HepG2 (cell line): Measurements from ENCODE around the gene BRPF1. TPM values are rescaled to one million over a fixed set of nuclear protein-coding genes. Genes with fewer than 3 reads are reported as not detected.

Experiments used
- ATAC-seq: fragments of 200-7000 bp; cut with Tn5 transposase; 3 replicates; pipeline ENCODE4 v1.9.1; 2020; ENCODE audit warnings: mild to moderate bottlenecking, moderate library complexity
- BruUV-seq: library from RNA; stranded (reverse); fragments of 400-500 nt; replicated peaks from 2 replicates; lab custom pipeline; 2021; lab: Mats Ljungman, UMichigan
- CTCF ChIA-PET: fragments of 300-600 bp; formaldehyde crosslinking; extraction: SDS; loops from one replicate; lab custom pipeline; 2021; ENCODE audit warnings: low total read pairs, inconsistent platforms, low intra/inter-chr PET ratio; lab: Yijun Ruan, JAX
- POLR2A ChIA-PET: fragments of 350-600 bp; sonication (Branson Sonifier 250); formaldehyde crosslinking; loops from one replicate; lab custom pipeline; 2020; ENCODE audit warnings: antibody characterized with exemption, inconsistent platforms; lab: Yijun Ruan, JAX
- DNase-seq: peaks from one replicate; pipeline ENCODE4 v3.0.0-alpha.2; 2015; ENCODE audit warnings: low spot score
- FAIRE-seq: peaks from 3 replicates; lab custom pipeline; 2011; peaks lifted over from hg19 to GRCh38; lab: Jason Lieb, UNC
- H2AFZ ChIP-seq: one replicate; pipeline ENCODE4 v1.6.1; 2011; ENCODE audit warnings: low read length, inconsistent platforms
- H3K27ac ChIP-seq: fragments of 300-600 bp; 3 replicates; pipeline ENCODE4 v1.8.0; 2011; ENCODE audit warnings: mixed run types, mild to moderate bottlenecking, mixed read lengths, low read length, inconsistent platforms; ENCODE audit not compliant: insufficient read depth; ENCODE audit errors: extremely low read length
- H3K27me3 ChIP-seq, 2 experiments: fragments of 200-600 bp in 1 of 2; 2 replicates in 1 of 2; 3 replicates in 1 of 2; pipeline versions ENCODE4 v1.6.0 to v1.8.0; 2011; ENCODE audit warnings: low read length in 2 of 2, mild to moderate bottlenecking in 2 of 2, moderate library complexity in 2 of 2, inconsistent platforms in 1 of 2; ENCODE audit not compliant: insufficient read depth in 2 of 2, control insufficient read depth in 1 of 2
- H3K36me3 ChIP-seq, 2 experiments: fragments of 200-600 bp in 1 of 2; replicated peaks in 1 of 2; 2 replicates in 1 of 2; 3 replicates in 1 of 2; pipeline versions ENCODE4 v1.5.1 to v1.8.0; 2011; ENCODE audit warnings: low read length in 2 of 2, inconsistent platforms in 1 of 2; ENCODE audit not compliant: insufficient read depth in 2 of 2, control insufficient read depth in 1 of 2
- H3K4me1 ChIP-seq: 2 replicates; pipeline ENCODE4 v1.5.1; 2012; ENCODE audit warnings: low read length, inconsistent platforms; ENCODE audit not compliant: insufficient read depth
- H3K4me2 ChIP-seq: 2 replicates; pipeline ENCODE4 v1.6.0; 2011; ENCODE audit warnings: low read depth, low read length, inconsistent platforms
- H3K4me3 ChIP-seq, 3 experiments: fragments of 200-600 bp in 1 of 3; sonication (generic), shearing (Covaris generic) in 1 of 3; replicated peaks in 1 of 3; 2 replicates each; pipeline ENCODE4 v1.5.1; 2011 to 2016; ENCODE audit warnings: low read length in 3 of 3, inconsistent platforms in 2 of 3, low read depth in 2 of 3, mild to moderate bottlenecking in 2 of 3, control low read depth in 1 of 3, mixed read lengths in 1 of 3; ENCODE audit not compliant: insufficient read depth in 1 of 3
- H3K79me2 ChIP-seq: one replicate; pipeline ENCODE4 v1.6.1; 2011; ENCODE audit warnings: low read length, inconsistent platforms; ENCODE audit not compliant: insufficient read depth
- H3K9ac ChIP-seq: 2 replicates; pipeline ENCODE4 v1.6.0; 2011; ENCODE audit warnings: mild to moderate bottlenecking, low read depth, low read length, inconsistent platforms; ENCODE audit not compliant: insufficient read depth
- H3K9me3 ChIP-seq: 2 replicates; pipeline ENCODE4 v1.5.1; 2012; ENCODE audit warnings: mild to moderate bottlenecking, low read length
- H4K20me1 ChIP-seq: 2 replicates; pipeline ENCODE4 v1.6.0; 2011; ENCODE audit warnings: inconsistent platforms, mild to moderate bottlenecking, low read length, moderate library complexity; ENCODE audit not compliant: insufficient read depth
- ATM ChIP-seq: fragments of 450-650 bp; IDR thresholded peaks from 2 replicates; pipeline ENCODE4 v1.7.1; 2017; ENCODE audit warnings: mild to moderate bottlenecking, borderline replicate concordance
- CBX2 ChIP-seq, 2 experiments: fragments of 200-600 bp in 1 of 2; sonication (generic); formaldehyde crosslinking in 1 of 2; IDR thresholded peaks; 2 replicates each; pipeline versions ENCODE4 v1.7.0 to v1.8.1; 2018 to 2022; ENCODE audit warnings: low read depth in 2 of 2, low read length in 1 of 2, mild to moderate bottlenecking in 1 of 2, missing genetic modification reagents in 1 of 2
- GABPB1 ChIP-seq: IDR thresholded peaks from 2 replicates; pipeline ENCODE4 v1.6.1; 2016; ENCODE audit warnings: mild to moderate bottlenecking, missing genetic modification reagents, moderate library complexity, missing compliant biosample characterization
- HNF1B ChIP-seq: sonication (generic); formaldehyde crosslinking; IDR thresholded peaks from 2 replicates; pipeline ENCODE4 v1.5.1; 2020; ENCODE audit warnings: mild to moderate bottlenecking, moderate library complexity, missing genetic modification reagents
- JUND ChIP-seq: sonication (generic); formaldehyde crosslinking; IDR thresholded peaks from 2 replicates; pipeline ENCODE4 v1.8.0; 2022; ENCODE audit warnings: mild to moderate bottlenecking, missing genetic modification reagents
- KLF16 ChIP-seq, 2 experiments: sonication (generic) in 1 of 2; formaldehyde crosslinking in 1 of 2; IDR thresholded peaks; 2 replicates each; pipeline versions ENCODE4 v1.6.1 to v1.8.0; 2016 to 2023; ENCODE audit warnings: missing genetic modification reagents in 2 of 2, missing compliant biosample characterization in 1 of 2
- MZF1 ChIP-seq: sonication (generic); formaldehyde crosslinking; IDR thresholded peaks from 2 replicates; pipeline ENCODE4 v1.8.1; 2023; ENCODE audit warnings: mild to moderate bottlenecking, missing genetic modification reagents, borderline replicate concordance
- PLRG1 ChIP-seq: fragments of 450-650 bp; conservative IDR thresholded peaks from 2 replicates; pipeline ENCODE4 v1.6.1; 2016
- XBP1 ChIP-seq: sonication (generic); formaldehyde crosslinking; IDR thresholded peaks from 2 replicates; pipeline ENCODE4 v1.5.0; 2020; ENCODE audit warnings: missing genetic modification reagents
- ZBTB39 ChIP-seq: sonication (generic); formaldehyde crosslinking; IDR thresholded peaks from 2 replicates; pipeline ENCODE4 v1.5.0; 2020; ENCODE audit warnings: missing genetic modification reagents
- ZFYVE20 ChIP-seq: sonication (generic); formaldehyde crosslinking; IDR thresholded peaks from 2 replicates; pipeline ENCODE4 v1.8.0; 2023; ENCODE audit warnings: low read depth, mild to moderate bottlenecking, moderate library complexity, missing genetic modification reagents, borderline replicate concordance
- ZNF777 ChIP-seq: sonication (generic); formaldehyde crosslinking; IDR thresholded peaks from 2 replicates; pipeline ENCODE4 v1.4.0; 2020; ENCODE audit warnings: missing genetic modification reagents
- WGBS: methylation state at CpG from one replicate; pipeline ENCODE4 v1.1.6; 2017; ENCODE audit warnings: low lambda C conversion rate; 5-methylcytosine and 5-hydroxymethylcytosine counted together
- in situ Hi-C: cut with HindIII; loops from 2 replicates; pipeline ENCODE4 v1.10.0; 2017; ENCODE audit warnings: low pct_unique_long_range_greater_than_20kb; ENCODE audit not compliant: extremely low pct_ligation_motif_present
- intact Hi-C: fragments of 100-400 bp; cut with micrococcal nuclease; formaldehyde crosslinking; loops from one replicate; pipeline ENCODE4 v1.10.0; 2022; ENCODE audit not compliant: unreplicated experiment
- polyA plus RNA-seq, 8 experiments: library from polyadenylated mRNA; depleted of rRNA in 3 of 8; stranded (reverse) in 7 of 8; unstranded in 1 of 8; fragments of >200 nt; fragmentation: Illumina TruSeq in 4 of 8; extraction: Trizol in 4 of 8; gene quantifications; 2 replicates each; pipeline versions ENCODE4 v1.2.1 to v1.2.3, GENCODE V29; 2011 to 2016; ENCODE audit warnings: low read depth in 4 of 8, missing spikeins in 1 of 8, mixed read lengths in 1 of 8; ENCODE audit not compliant: insufficient read depth in 1 of 8
- total RNA-seq, 5 experiments: library from RNA; depleted of rRNA; stranded (reverse); fragments of >200 nt; fragmentation: Illumina TruSeq; extraction: Trizol; gene quantifications; 2 replicates each; pipeline ENCODE4 v1.2.3, GENCODE V29; 2016; ENCODE audit warnings: low read depth in 1 of 5
- TF ChIP-seq, protein P1 (sequence below): sonication (generic); formaldehyde crosslinking; IDR thresholded peaks from 2 replicates; pipeline ENCODE4 v1.9.0; 2021; ENCODE audit warnings: missing genetic modification reagents, borderline replicate concordance
- TF ChIP-seq, protein P2 (sequence below): IDR thresholded peaks from 2 replicates; pipeline ENCODE4 v1.6.1; 2016; ENCODE audit warnings: mild to moderate bottlenecking, missing biosample characterization, missing genetic modification reagents
- TF ChIP-seq, protein P3 (sequence below): sonication (generic); formaldehyde crosslinking; conservative IDR thresholded peaks from 2 replicates; pipeline ENCODE4 v1.8.1; 2023; ENCODE audit warnings: missing genetic modification reagents

Gene BRPF1
- total and polyA plus RNA-seq, 2 of the 13 experiments (the other 11 are each of a cell fraction or from before 2014, with no cell fraction given), result 7.3 to 10.0 TPM

- Histone ChIP-seq H3K27me3 (no peaks in the 10 kb centered on the region), H3K9ac (no peak overlapping the region), H2AFZ (no peak overlapping the region), H3K9me3 (no peaks in the 10 kb centered on the region), H3K4me3 (no peak overlapping the region), H3K4me1 (no peaks in the 10 kb centered on the region), H3K36me3 (peaks cover 31 to 64% of the 10 kb centered on the region in 2 experiments), H3K4me2 (no peak overlapping the region), H3K79me2 (no peaks in the 10 kb centered on the region), H3K27ac (no peak overlapping the region), H4K20me1 (no peaks in the 10 kb centered on the region)
- intact Hi-C loops, result no loop called here
- BruUV-seq, result no TSS peak
- ChIA-PET CTCF (no interaction called here), POLR2A (no interaction called here)
- ATAC-seq (no peak), DNase-seq (no peak), FAIRE-seq (no peak)
- in situ Hi-C loops, result no loop called here
- WGBS, result 100% methylated on average over 2 of the region's 2 CpGs
- no peak for TF ChIP-seq CBX2 (IDR thresholded peaks at IDR 0.05; ENCODE audit: low read depth, low read length)
- TF ChIP-seq CBX2 (CRISPR knock-in tag; IDR thresholded peaks at IDR 0.05; ENCODE audit: low read depth), result no peak
- TF ChIP-seq ZNF777, result no peak
- TF ChIP-seq, protein P1, sequence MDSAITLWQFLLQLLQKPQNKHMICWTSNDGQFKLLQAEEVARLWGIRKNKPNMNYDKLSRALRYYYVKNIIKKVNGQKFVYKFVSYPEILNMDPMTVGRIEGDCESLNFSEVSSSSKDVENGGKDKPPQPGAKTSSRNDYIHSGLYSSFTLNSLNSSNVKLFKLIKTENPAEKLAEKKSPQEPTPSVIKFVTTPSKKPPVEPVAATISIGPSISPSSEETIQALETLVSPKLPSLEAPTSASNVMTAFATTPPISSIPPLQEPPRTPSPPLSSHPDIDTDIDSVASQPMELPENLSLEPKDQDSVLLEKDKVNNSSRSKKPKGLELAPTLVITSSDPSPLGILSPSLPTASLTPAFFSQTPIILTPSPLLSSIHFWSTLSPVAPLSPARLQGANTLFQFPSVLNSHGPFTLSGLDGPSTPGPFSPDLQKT (CRISPR knock-in tag), result no peak
- no peak for TF ChIP-seq HNF1B
- TF ChIP-seq ZBTB39, result no peak
- no peak for TF ChIP-seq JUND (CRISPR knock-in tag)
- no peak for TF ChIP-seq GABPB1
- TF ChIP-seq, protein P2, sequence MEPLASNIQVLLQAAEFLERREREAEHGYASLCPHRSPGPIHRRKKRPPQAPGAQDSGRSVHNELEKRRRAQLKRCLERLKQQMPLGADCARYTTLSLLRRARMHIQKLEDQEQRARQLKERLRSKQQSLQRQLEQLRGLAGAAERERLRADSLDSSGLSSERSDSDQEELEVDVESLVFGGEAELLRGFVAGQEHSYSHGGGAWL, result no peak
- TF ChIP-seq, protein P3, sequence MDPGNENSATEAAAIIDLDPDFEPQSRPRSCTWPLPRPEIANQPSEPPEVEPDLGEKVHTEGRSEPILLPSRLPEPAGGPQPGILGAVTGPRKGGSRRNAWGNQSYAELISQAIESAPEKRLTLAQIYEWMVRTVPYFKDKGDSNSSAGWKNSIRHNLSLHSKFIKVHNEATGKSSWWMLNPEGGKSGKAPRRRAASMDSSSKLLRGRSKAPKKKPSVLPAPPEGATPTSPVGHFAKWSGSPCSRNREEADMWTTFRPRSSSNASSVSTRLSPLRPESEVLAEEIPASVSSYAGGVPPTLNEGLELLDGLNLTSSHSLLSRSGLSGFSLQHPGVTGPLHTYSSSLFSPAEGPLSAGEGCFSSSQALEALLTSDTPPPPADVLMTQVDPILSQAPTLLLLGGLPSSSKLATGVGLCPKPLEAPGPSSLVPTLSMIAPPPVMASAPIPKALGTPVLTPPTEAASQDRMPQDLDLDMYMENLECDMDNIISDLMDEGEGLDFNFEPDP (CRISPR knock-in tag), result no peak
- no peak for TF ChIP-seq PLRG1
- no peak for TF ChIP-seq ATM
- no peak for TF ChIP-seq XBP1 (CRISPR knock-in tag)
- no peak for TF ChIP-seq KLF16 (CRISPR knock-in tag; IDR thresholded peaks at IDR 0.05)
- no peak for TF ChIP-seq ZFYVE20
- no peak for TF ChIP-seq MZF1 (CRISPR knock-in tag)
Observed at GRCh38 chr3:9691636-9692035, 39.9 kb upstream of the BRPF1 start.
